Measurements from ENCODE around the gene NFYA. TPM values are rescaled to one million over a fixed set of nuclear protein-coding genes. Genes with fewer than 3 reads are reported as not detected.

The NFYA gene
- total RNA-seq, 1 experiment from 2014 or later = 43.0 TPM

- peaks cover 0 to 31% (median 20%) of the 10 kb centered on the region in 3 experiments; a peak in 5 of 7 replicates for H3K36me3 Mint-ChIP-seq (ENCODE audit: insufficient read depth in 1 of 3, low read depth in 3 of 3)
These were observed 611 bp downstream of the NFYA start for GRCh38 chr6:41073203-41073967.

More at GRCh38 chr6:41073203-41073967, 611 bp downstream of the NFYA start:
- Histone ChIP-seq H2AK5ac (ENCODE audit: insufficient read length, low read length) (no peak overlapping the region), H4K5ac (ENCODE audit: insufficient read length, low read depth, low read length) (no peak overlapping the region), H3K79me1 (ENCODE audit: insufficient read depth, low read depth, low read length, poor library complexity, severe bottlenecking) (no peaks in the 10 kb centered on the region), H2BK5ac (ENCODE audit: insufficient read length, low read length) (no peak overlapping the region), H3K18ac (ENCODE audit: insufficient read length, low read depth, low read length) (peak overlapping the region; percentile 47), H3K23me2 (ENCODE audit: insufficient read length, low read depth, low read length, poor library complexity, severe bottlenecking) (peaks cover 9% of the 10 kb centered on the region), H3K9ac (ENCODE audit: extremely low read depth, insufficient read length, low read length) (peak overlapping the region; percentile 91), H3K14ac (ENCODE audit: insufficient read depth, low read length) (peak overlapping the region; percentile 89), H3K4ac (ENCODE audit: low read depth, low read length) (no peak overlapping the region), H3K27me3 (ENCODE audit: insufficient read depth, low read length) (no peaks in the 10 kb centered on the region), H3K56ac (ENCODE audit: insufficient read length, low read depth, low read length) (no peak overlapping the region), H3K27ac (ENCODE audit: insufficient read length, low read depth, low read length) (peak overlapping the region; percentile 38), H3K4me2 (ENCODE audit: insufficient read depth, insufficient read length, low read length) (peak overlapping the region; percentile 100), H4K91ac (ENCODE audit: insufficient read length, low read depth, low read length) (no peak overlapping the region), H3K79me2 (ENCODE audit: insufficient read depth, low read length) (peaks cover 38% of the 10 kb centered on the region), H3T11ph (ENCODE audit: low read length) (no peak overlapping the region), H3K9me3 (ENCODE audit: control insufficient read depth, low read depth, low read length) (no peaks in the 10 kb centered on the region), H2BK120ac (ENCODE audit: low read depth, low read length, poor library complexity, severe bottlenecking) (no peak overlapping the region), H2AFZ (ENCODE audit: low read length) (no peak overlapping the region), H2BK20ac (ENCODE audit: low read depth, low read length, poor library complexity, severe bottlenecking) (no peak overlapping the region), H3K23ac (ENCODE audit: insufficient read length, low read depth, low read length) (no peak overlapping the region), H4K20me1 (ENCODE audit: control insufficient read depth, insufficient read depth, insufficient read length) (no peaks in the 10 kb centered on the region), H2BK12ac (ENCODE audit: insufficient read length, low read depth, low read length) (no peak overlapping the region), H4K8ac (replicated peaks; ENCODE audit: insufficient read length, low read depth, low read length) (no peak overlapping the region), H2BK15ac (ENCODE audit: low read depth, low read length) (no peak overlapping the region), H3K4me1 (ENCODE audit: insufficient read depth, low read length) (no peaks in the 10 kb centered on the region)
- Mint-ChIP-seq H3K27me3 (ENCODE audit: low read depth) (no peaks in the 10 kb centered on the region), H3K27ac (peak overlapping the region; percentile 88 to 92 (median 88)), H3K4me1 (peaks cover 38 to 40% of the 10 kb centered on the region in 2 experiments), H3K9me3 (no peaks in the 10 kb centered on the region; a peak in 1 of 5 replicates), H3K4me3 (peak overlapping the region; percentile 91 to 92)
- no CpG with 5 or more reads among the region's 74 CpGs for WGBS (ENCODE audit: extremely low coverage, insufficient read length, low lambda C conversion rate)
- TF ChIP-seq CTCF (conservative IDR thresholded peaks at IDR 0.05) = peak; percentile 55
- DNase-seq = peak; percentile 87

Measured in H9 (cell line).